Dedifferentiated amniotic fluid mesenchymal stem cell (primary cell): ENCODE data around the gene NXN.
"Not testable (repeated sequence)": the region's sequence is repeated elsewhere in the genome, so short reads cannot be mapped to it uniquely, and the experiment has no call there.

Source experiments
- DNase-seq: peaks from one replicate; pipeline ENCODE4 v3.0.0-alpha.2; 2016; ENCODE audit errors: extremely low spot score

Gene NXN

DNA sequence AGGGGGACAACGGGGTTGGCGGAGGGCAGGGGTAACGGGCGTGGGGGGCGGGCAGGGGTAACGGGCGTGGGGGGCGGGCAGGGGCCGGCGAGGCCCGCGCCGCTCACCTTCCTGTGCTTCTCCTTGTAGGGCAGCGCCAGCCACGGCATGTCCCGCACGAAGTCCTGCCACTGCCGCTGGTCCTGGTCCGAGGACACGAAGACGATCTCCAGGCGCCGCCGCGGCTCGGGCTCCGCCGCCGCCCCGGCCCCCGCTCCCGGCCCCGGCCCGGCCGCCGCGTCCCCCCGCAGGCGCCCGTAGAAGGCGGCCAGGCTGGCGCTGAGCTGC, 401 bp downstream of the NXN start:
- no peak for DNase-seq

DNA sequence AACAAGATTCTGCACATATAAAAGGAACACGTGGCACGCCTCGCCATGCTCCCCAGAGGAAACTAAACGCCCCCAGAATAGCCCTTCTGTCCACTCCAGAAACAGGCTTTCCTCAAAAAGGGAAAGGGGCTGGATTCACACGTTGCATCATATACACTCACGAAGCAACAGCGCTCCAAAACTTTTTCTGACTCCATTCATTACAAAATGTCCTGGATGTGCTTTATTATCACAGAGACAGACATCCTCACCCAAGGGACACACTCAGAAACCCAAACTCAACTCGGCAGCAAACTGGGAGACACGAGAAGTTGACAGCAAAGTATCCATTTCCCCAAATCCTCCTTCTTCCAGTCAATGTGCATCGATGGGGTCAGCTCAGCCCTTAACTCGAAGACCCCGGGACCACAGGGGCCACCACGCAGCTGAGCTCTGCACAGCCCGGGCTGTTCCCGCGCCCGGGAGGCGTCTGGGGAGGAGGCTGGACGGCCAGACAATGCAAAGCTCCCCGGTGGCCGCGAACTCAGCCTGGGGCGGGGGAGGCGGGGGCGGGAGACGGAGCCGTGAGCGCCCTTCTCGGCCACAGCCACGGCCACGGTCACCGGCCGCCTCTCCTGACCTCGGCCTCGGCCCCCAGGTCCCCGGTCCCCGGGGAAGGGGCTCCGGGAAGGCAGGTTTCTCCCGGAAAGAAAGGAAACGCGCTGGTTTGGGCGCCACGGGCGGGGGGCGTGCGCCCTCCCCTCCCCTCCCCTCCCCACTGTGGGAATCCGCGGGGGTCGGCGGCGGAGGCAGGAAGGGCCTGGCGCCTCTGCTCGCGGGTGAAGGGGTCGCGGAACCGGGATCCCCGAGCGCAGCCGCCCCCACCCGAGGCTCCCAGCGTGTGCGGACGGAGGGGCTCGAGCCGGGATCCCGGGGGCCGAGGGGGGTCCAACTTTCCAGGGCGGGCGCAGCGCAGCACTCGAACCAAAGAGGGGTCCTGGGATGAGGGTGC, 1.2 kb downstream of the NXN start:
- DNase-seq = no peak

DNA sequence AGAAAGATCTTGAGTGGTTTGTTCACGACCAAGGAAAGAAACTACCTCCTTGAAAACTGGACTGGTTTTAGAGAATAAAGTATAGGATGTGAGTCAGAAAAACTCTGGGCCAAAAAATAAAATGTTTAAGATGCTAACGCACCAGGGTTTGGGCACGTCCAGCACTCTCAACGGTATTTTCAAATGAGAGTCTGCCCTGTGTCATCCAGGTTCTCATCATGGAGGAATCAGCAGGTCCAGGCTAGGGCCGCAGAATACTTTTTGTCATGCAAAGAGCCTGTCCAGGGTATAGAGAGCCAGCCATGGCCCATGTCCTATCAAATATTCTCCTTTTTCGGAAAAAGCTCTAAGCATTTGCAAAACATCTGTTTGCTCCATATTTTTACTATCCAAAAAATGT, 2.4 kb downstream of the NXN start:
- peak; percentile 45 for DNase-seq

DNA sequence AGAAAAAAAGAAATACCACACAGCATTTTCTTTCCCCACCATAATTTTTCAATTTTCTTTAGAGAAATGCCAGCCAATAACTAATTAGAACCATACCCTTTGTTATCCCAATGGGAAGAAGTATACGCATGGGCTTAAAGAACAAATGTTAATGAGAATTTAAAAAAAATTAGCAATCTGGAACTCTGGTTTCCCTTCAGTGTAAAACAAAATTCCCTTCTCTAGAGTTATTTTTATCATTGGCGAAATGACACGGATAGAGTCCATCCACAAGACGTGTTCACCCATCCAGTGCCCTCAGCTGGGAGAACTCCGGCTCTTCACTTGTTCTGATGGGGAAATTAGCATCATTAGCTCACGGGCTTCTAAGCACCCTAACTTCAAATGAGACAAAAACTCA, 3.3 kb downstream of the NXN start:
- DNase-seq = no peak

DNA sequence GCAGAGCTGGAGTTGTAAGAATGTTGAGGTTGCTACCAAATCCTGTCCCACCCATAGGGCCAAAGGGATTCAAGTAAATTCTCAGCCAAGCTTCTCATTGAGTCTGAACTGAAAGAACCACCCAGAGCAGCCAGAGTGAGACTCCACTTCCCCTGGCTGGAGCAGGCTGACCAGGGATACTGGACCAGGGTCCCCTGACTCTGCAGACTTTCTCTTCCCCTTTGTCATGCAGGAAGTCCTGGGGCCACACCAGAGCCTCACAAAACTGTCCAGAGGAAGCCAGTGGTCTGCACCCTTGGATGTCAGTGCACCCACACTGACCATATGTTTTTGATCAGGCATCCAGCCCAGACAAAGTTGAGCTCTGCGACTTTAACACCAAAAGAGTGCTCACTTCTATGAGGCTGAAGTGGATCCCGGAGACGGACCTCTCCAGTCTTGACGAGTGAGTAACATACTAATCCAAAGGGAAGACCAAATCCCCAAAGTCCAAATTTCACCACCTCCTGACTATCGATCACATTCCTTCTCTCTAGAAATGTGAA, 4.1 kb downstream of the NXN start:
- DNase-seq = peak; percentile 40

DNA sequence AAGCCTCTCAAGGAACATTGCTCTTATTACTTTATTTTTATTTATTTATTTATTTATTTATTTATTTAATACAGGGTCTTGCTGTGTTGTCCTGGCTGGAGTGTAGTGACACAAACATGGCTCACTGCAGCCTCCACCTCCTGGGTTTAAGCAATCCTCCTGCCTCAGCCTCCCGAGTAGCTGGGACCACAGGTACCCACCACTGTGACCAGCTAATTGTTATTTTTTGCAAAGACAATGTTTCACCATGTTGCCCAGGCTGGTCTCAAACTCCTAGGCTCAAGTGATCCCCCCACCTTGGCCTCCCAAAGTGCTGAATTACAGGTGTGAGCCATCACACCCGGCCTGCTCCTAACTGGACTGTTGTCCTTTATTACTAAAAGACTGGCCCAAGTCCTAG, 4.8 kb downstream of the NXN start:
- DNase-seq = not testable (repeated sequence)

DNA sequence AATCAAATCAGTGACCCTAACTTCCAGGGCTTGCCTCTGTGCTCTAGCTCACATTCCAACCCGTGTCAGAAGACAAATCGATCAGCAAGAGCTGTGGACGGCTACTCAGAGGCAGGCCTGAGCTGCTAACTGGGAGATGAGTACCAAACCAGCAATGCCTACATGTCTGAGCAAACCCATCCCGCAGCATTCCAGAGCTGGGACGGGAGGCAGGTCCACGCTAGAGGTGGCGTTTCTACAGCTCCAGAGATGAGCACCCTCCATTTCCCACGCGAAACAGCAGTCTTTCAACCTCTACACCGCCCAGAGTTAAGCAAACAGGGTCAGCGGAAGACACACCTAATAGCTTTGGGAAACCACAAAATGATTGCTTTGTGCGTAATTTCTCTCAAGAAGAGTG, 6.5 kb downstream of the NXN start:
- no peak for DNase-seq

DNA sequence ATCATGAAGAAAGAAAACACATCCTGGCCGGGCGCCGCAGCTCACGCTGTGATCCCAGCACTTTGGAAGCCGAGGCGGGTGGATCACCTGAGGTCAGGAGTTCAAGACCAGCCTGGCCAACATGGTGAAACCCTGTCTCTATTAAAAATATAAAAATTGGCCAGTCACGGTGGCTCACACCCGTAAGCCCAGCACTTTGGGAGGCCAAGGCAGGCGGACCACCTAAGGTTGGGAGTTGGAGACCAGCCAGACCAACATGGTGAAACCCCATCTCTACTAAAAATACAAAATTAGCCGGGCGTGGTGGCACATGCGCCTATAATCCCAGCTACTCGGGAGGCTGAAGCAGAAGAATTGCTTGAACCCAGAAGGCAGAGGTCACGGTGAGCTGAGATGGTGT, 7.7 kb downstream of the NXN start:
- not testable (repeated sequence) for DNase-seq

DNA sequence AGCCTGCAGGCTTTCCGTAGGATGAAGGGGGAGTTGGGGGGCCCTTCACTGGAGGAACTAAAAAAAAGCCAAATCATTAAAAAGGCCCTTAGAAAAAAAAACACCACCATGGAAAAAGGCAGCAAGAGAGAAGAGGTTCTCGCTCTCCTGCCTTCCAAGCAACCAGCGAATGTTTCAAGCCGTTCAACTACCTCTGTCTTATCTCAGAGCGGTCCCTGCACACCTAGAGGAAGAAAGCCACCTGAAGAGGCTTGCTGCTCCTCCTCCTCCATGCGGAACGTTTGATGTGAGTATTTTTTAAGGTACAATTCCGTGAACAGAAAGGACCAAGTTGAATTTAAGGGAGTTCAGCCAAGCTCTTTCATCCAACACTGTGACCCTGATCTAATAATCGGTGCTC, 9.2 kb downstream of the NXN start:
- DNase-seq = no peak

DNA sequence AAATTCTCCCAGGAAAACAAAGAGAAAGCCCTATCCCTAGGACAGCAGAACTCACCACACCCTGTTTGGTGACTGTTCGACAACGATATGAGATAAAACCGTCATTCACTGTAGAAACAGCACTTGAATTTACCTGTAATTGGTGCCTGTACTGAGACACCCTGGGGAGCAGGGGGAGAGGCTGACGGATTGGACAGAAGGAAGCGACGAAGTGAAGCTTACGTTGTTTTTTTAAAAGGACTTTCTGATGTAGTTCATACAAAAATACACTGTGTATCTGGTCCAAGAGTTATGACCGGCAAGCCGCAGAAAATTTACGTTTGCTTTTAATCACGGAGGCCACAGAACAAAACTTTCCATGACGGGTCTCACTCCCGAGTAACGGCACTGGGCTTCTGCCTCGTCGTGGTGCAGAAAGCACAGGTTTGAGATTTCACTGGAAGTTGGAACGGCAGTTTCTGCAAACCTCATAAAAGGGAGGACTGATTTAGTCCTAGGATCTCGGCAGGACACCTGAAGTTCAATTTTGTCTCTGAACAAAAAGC, 9.7 kb downstream of the NXN start:
- DNase-seq = no peak

DNA sequence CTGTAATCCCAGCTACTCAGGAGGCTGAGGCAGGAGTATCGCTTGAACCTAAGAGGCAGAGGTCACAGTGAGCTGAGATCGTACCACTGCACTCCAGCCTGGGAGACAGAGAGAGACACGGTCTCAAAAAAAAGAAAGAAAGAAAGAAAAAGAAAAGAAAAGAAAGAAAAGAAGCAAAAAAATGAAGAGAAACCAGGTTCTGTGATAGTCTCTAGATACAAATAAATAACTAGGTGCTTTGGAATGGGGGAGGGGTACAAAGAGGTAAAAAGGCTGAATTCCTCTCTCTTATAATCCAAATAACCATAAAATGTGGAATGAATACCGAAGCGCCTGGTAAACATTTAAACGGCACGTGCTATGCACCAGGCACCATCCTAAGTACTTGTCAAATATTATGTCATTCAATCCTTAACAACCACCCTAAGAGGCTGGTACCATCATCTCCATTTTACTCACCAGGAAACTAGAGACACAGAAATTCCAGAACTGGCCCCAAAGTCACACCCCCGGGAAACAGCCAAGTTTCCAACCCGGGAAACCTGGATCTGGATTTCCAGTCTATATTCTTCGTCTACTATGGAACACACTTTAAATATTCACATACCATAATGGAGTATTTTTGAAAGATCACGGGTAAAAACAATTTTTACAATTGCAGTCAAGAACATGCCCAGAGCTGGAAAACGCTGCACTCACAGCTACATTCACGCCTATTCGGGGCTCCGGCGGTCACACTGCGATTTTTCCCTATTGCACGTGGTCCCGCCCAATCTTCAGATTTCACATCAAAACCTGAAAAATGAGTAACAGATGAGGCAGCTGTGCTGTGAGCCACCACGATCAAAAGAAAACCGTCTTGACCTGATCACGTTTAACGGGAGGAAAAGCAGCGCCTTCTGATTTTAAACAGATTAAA, 10.5 kb downstream of the NXN start:
- peak; percentile 64 for DNase-seq

DNA sequence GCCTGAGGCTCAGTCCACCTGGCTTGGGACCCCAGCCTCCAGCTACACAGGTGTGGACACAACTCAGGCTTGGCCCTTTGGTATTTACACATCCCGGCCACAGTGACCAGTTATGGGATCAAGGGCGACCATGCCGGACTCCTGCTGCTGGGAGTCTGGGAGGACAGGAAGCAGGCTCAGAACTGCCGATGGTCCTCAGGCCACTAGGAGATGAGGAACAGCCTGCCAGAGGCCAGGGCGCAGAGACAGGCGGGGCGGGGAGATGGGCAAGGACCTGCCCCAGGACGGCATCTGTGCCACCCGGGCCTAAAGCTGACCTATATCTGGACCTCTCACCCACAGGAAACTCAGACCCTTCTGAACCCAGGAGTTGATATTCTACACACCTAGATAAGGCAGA, 12.5 kb downstream of the NXN start:
- no peak for DNase-seq

DNA sequence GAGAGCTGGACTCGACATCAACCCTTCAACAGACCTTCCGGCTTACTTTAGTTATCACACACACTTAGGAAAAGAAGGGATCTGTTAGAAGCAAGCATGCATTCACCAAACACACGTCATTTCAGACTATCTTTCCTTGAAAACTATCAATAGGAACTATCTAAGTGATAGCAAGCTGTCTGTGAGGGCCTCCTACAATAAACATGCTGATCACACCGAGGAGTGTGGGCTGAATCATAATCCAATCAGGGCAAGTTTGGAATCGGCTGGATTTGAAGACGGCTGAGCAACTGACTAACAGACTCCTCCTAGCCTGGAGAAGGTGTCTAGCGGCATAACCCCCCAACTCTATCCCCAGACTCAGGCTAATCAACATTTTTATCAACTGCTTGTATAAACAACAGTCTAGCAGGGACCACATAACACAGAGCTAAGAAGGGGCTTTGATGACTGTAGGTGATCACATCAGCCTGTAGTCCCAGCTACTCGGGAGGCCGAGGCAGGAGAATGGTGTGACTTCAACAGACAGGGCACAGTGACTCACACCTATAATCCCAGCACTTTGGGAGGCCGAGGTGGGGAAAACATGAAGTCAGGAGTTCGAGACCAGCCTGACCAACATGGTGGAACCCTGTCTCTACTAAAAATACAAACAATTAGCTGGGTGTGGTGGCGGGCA, 14.1 kb downstream of the NXN start:
- no peak for DNase-seq

DNA sequence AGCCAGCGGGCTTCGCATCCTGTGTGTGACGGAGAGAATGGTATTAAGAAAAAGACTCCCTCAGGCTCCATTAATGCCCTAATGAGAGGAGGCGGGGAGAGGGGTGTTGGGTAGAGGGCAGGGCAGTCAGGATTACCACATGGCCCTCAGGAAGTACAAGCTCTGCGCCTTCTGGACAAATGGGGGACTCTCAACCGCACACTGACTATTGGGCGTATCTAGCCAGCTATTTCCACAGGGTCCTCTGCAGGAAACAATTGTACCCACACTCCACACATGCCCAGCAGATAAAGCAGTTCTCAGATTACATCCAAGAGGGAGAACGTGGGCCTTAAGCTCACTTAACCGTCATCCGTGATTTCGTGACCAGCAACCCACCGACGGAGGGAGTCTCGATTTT, 14.7 kb downstream of the NXN start:
- no peak for DNase-seq

DNA sequence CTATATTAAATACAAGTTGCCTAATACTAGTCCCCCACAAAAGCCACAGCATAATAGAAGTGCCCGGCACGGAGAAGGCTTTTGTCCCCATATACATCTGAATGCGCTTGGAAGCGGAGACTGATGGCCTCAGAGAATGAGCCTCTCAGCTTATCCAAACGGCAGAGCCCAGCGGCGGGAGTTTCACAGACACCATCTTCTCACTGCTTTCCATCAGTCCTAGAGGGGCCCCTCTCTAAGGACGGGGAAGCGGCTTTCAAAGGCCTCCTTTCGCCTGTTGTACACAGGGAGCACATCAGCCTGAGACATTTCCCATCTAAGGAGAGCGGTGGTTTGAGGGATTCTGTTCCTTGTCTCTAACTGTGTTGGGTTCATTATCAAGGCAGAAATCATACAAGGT, 16.9 kb downstream of the NXN start:
- DNase-seq = no peak

DNA sequence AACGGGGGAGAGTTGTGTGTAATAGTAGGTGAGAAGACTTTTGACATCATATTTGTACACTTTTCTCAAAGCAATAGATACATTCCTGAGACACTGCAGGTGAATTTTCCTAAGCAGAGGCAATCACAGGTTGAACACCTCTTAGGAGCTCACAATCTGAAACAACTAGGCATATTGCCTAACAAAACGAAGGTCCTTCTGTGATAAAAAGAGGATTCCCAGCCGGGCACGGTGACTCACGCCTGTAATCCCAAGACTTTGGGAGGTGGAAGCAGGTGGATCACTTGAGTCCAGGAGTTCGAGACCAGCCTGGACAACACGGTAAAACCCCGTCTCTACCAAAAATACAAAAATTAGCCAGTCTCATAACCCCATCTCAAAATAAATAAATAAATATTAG, 17.4 kb downstream of the NXN start:
- DNase-seq = no peak

DNA sequence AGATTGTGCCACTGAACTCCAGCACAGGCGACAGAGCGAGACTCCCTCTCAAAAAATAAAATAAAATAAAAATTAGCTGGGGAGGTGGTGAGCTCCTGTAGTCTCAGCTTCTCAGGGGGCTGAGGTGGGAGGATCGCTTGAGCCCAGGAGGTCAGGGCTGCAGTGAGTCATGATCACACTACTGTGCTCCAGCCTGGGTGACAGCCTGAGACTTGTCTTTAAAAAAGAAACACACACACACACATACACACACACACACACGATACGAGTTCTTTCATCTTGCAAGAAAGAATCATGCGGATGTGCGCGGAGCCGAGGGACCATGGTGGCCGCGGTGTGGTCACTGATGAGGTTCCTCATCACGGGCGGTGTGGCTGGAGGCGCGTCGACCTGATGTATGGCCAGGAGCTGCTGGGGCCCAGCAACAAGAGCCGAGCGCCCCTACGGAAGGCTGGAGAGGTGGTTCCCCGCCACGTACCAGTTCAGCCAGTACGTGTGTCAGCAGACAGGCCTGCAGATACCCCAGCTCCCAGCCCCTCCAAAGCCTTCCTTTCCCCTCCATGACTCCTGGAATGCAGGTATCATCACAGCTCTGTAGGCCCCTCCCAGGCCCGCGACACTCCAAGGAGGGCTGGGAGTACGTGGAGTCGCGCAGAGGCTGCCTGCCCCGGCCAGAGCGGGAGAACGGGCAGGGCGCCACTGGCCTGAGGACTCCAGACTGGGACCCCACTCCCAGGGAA, 20.7 kb downstream of the NXN start:
- no peak for DNase-seq

DNA sequence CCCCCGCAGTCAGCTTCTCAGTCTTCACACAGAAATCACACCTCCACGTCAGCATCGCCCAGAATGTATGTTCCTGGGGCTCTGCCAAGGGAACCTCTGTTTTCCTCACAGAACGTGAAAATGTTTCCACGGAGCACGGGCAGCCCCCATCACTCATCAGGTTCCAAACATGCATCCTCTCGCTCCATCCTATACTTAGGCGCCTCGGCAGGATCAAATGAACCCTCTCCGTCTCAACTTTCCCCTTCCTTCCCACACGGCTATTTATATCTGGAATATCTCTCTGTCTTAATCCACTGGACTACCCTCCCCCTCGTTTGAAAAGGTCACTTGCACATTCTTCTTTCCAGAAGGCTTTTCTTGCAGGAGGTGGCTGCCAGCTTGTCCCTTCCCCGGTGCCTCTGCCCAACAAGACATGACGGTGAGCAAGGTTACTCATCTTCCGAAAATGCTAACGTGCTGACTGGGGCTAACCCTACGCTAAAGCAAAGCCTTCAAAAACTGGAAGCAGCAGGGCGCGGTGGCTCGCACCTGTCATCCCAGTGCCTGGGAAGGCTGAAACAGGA, 21.6 kb downstream of the NXN start:
- no peak for DNase-seq

DNA sequence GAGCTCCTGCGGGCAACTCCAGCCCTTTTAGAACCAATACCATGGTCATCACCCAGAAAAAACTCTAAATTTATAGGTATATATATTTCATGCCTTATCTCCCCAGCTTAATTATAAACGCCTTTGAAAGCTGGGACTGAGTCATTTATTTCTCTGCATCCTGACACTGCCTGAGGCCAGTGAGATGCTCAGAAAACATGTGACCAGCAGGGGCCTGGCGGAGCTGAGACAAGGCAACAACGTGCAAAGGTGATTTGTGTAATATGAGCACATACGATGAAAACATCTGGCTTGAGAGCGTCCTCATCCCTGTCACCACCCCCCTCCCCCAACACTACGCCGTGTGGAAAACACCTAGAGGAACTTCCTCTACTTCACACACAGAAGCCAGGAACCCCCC, 22.7 kb downstream of the NXN start:
- DNase-seq = no peak

DNA sequence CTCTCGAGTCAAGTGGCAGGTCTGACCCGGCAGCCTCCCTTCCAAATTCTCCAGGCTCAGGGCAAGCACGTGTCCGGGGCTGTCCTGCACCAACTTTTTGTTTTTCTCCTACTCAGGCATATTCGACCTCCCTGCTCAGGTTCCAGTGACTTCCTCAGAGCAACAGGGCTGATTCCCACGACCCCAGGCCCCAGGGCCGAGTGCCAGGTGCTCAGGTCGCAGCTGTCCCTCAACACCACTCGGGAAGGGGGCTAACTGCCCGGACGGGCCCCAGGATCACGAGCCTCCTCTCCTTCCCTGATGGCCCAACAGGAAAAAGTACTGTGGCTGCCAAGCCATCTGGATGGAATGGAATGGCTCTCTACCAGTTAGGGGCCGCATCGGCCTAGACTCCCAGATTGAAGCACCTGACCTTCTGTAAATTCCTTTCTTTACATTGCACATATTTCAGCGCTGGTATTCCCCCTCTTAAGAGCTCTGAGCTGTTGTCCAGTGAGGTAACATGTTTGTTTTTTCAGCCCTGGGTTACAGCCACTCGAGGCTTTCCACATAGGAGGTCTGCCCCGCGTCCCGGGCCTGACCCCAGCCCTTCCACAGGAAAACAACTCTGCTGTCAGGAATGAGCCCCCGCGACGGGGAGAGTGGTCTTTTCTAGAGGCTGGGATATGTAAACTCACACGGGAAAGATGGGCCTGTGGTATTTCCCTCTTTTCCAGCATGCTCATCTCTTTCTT, 25.0 kb downstream of the NXN start:
- no peak for DNase-seq
